Activated T-cell treated with anti-CD3 and anti-CD28 coated beads for 1 hour (primary cell): ENCODE results near the gene FOXB1.

ENCODE experiments used
- DNase-seq: peaks from one replicate; pipeline ENCODE4 v3.0.0-alpha.2; 2020; ENCODE audit warnings: low read depth

The FOXB1 gene

GRCh38 chr15:60020736-60021135 is 16.6 kb downstream of the FOXB1 start:
- DNase-seq, result no peak

GRCh38 chr15:60021589-60022378 is 17.7 kb downstream of the FOXB1 start:
- no peak for DNase-seq

- DNase-seq, result no peak
Observed at GRCh38 chr15:60022379-60022741, 18.2 kb downstream of the FOXB1 start.

GRCh38 chr15:60026555-60026954 is 22.4 kb downstream of the FOXB1 start:
- no peak for DNase-seq

GRCh38 chr15:60035344-60035743 is 31.2 kb downstream of the FOXB1 start:
- DNase-seq, result no peak

GRCh38 chr15:60039316-60039715 is 35.2 kb downstream of the FOXB1 start:
- no peak for DNase-seq

- no peak for DNase-seq
Observed at GRCh38 chr15:60043744-60044435, 39.8 kb downstream of the FOXB1 start.

- DNase-seq, result no peak
Observed at GRCh38 chr15:60044636-60045270, 40.6 kb downstream of the FOXB1 start.

GRCh38 chr15:60047701-60048100 is 43.6 kb downstream of the FOXB1 start:
- DNase-seq, result no peak

GRCh38 chr15:60049948-60050347 is 45.8 kb downstream of the FOXB1 start:
- DNase-seq, result no peak

- DNase-seq, result no peak
Observed at GRCh38 chr15:60052796-60053195, 48.7 kb downstream of the FOXB1 start.

GRCh38 chr15:60054472-60054871 is 50.4 kb downstream of the FOXB1 start:
- no peak for DNase-seq
